GM19035 (cell line): ENCODE measurements around the gene REC114.
"Not testable (repeated sequence)": the region's sequence is repeated elsewhere in the genome, so short reads cannot be mapped to it uniquely, and the experiment has no call there.

ENCODE experiments used
- ATAC-seq: cut with Tn5 transposase; IDR thresholded peaks from one replicate; pipeline ENCODE4 v1.9.1; 2021; ENCODE audit not compliant: unreplicated experiment

Gene REC114

GRCh38 chr15:73442968-73443367, at the start of gene REC114:
Gene REC114 (plus strand): TSS chr15:73443164. CDS start chr15:73443186, 22 bp downstream.
- no peak for ATAC-seq

DNA sequence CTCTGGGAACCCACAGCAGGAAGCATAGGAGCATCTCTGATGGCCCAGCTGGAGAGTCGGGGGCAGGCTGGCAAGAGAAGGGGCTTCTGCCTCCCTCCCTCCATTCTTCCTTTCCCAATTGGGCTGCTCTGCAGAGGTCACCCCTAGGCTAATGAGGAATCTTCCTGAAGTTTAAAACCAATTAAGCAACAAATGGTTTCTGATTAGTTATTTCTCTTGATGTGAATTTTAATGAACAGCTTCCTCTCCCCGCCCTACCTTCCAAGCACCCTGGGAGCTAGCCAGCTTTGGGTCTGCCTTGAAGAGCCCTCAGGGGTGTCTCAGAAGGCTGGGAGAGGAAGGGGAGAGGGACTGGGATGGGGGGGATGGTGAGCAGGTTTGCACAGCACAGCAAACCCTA, 49.6 kb upstream of the REC114 start:
- ATAC-seq, result no peak

- ATAC-seq, result no peak
Measured at GRCh38 chr15:73394782-73395181, 48.2 kb upstream of the REC114 start.

DNA sequence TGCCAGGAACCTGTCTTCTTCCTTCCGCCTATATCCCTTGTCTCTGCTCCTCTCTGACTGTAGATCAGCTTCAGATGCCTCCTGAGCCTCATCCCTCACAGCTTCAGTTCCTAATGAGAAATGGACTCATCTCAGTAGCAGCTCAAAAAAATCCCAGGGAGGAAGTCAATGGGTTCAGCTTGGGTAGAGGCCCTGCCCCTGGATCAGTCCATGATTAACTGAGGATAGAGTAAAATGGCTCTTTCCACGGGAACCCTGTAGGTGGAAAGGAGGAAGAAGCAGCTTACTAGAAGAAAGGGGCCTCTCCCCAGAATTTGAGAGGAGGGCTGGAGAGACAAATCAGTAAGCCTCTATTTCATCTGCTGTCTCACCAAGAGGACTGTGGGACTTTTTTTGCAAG, 47.3 kb upstream of the REC114 start:
- ATAC-seq, result no peak

DNA sequence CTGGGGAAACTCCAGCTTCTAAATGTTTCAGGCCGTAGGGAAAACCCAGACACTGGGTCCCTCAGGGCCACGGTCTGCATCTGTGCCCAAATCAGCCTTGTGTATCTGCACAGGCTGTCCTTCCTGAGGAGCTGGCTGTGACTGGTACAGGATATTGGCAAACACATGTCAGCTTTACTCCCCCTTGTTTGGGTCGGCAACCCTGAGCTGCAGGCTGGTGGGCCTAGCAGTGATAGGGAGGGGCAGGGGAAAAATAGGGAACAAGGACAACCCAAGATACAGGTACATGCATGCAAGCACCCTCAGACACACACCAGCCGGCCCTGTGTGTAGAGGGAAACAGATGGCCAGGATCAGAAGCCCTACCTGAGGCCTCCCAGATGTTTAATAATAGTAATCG, 45.5 kb upstream of the REC114 start:
- no peak for ATAC-seq

GRCh38 chr15:73398861-73399260, 44.1 kb upstream of the REC114 start:
- no peak for ATAC-seq

GRCh38 chr15:73400222-73400621, 42.7 kb upstream of the REC114 start:
- not testable (repeated sequence) for ATAC-seq

- ATAC-seq, result no peak
Measured at GRCh38 chr15:73403171-73403570, 39.8 kb upstream of the REC114 start.

DNA sequence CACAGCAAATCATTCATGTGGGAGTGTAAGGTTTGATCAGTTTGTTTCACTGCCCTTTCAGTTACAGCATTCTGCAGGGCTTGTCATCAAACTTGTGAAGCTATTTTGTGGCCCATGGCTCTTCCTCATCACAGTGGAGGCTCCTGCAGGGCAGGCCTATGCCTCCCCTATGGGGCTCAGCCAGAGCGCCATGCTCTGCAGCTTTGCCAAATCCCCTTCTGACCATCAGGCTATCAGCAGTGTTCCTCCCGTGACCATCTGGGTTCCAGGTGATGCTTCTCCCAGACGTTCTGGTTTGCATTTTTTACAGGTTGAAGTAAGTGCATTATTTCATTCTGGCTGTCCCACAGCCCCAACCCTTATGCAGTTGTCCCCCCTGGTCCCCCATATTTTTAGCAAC, 28.1 kb upstream of the REC114 start:
- ATAC-seq, result no peak

DNA sequence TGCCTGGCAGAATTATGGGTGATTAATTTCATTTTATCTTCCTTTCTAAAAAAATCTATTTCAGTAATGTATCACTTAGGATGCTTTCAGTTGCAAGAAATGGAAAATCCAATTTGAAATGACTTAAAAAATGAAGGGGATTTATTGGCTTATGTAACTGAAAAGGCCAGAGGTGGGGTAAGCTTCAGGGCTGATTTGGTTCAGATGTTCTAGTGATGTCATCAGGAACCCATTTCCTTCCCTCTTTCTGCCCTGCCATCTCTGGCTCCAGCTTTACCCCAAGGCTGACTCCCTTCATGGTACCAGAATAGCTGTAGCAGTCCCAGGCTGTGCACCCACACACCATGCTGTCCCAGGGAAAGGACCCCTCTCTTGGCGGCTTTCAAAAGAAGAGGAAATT, 18.5 kb upstream of the REC114 start:
- no peak for ATAC-seq

- no peak for ATAC-seq
Measured at GRCh38 chr15:73425510-73425909, 17.5 kb upstream of the REC114 start.

DNA sequence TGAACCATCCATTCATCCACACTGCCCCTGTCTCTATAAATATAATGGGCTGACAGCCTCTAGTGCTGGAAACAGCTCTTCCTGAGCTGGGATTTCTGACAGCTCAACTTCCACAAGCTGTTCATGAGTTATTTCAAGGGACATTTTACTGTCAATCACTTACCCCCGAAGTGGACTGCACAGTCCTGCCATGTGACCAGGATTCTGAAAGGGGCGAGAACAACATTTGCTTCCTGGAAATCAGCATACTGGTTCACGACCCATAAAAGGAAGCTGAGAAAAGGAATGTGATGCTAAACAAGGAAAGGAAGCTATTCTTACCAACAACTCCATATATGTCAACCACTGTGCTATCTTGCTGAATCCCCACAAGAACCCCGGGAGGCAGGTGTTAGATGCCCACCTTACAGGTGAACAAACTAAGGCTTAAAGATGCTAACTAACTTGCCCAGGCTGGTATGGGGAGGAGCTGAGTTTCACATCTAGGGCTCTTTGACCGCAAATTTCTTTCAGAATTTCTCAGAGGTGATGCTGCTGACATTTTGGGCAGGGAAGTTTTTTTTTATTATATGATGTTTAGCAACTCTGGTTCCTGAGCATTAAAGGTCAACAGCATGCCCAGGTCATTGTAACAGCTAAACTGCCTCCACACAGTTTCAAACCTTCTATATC, 16.5 kb upstream of the REC114 start:
- ATAC-seq, result no peak

DNA sequence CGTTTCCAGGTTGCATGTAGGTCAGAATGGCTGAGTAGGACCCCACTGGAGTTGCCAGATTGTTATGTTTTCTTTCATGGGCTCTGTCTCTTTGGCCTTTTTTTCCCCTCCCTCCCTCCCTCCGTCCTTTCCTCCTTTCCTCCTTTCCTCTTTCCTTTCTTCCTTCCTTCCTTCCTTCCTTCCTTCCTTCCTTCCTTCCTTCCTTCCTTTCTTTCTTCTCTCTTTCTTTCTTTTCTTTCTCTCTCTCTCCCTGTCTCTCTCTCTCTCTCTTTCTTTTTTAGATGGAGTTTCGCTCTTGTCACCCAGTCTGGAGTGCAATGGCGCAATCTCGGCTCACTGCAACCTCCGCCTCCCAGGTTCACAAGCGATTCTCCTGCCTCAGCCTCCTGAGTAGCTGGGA, 11.6 kb upstream of the REC114 start:
- not testable (repeated sequence) for ATAC-seq

DNA sequence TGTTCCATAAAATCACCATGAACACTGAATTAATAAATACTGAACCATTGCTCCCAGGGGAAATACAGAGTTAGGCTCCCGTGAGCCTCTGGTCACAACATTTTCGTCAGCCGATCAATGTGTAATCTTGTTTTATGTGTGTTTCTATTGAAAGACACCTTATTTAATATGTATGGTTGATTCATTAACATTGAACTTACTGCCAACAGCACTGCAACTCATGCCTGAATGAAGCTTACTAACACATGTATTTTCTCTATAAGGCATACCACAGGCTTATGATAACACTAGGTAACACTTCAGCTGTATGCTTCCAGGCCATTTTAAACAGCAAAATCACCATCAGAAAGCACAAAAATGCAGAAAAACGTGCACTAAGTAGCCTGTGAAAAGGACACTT, 9.1 kb upstream of the REC114 start:
- ATAC-seq, result no peak

- ATAC-seq, result no peak
Measured at GRCh38 chr15:73436613-73437012, 6.4 kb upstream of the REC114 start.

DNA sequence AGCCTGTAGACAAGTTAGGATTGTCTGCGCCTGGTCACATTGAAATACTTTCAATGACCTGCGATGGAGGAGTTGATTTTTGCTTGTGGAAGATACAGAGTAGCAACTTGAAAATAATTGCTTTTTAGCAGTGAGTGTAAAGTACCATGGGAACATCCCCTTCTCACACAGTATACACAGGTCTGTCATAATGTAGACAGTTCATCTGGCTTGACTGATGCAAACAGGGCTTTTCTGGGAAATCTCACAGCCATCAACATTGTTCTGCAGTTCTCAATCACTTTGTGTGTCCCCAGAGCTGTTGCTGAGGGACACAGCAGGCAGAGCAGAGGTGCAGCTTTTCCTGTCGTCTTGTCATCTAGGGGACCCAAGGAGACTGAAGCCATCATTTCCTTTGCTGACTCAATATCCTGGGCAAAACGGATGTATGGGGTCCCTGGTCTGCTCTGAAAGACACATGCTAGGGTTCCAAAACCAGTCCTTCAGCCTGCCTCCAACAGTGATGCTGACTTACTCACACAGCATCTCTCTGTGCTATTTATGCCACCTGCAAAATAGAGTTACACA, 5.3 kb upstream of the REC114 start:
- ATAC-seq, result no peak

DNA sequence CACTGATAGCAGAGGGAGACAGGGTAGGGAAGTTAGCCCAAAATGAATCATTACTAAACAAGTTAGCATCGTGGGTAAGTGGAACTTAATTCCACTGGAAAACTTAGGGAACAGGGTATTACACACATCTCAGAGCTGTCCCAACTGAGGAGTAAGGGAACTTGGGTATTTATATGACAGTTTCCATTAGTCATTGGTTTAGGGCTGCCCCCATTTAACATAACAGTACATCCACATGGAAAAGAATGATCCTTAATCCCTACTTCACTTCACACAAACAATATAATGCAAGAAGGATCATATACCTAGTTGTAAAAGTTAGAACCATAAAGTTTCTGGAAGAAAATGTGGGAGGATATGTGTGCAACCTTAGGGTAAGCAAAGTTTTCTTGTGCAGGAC, 4.3 kb upstream of the REC114 start:
- no peak for ATAC-seq

GRCh38 chr15:73440571-73440970, 2.4 kb upstream of the REC114 start:
- ATAC-seq, result no peak

- ATAC-seq, result no peak
Measured at GRCh38 chr15:73442421-73442820, 543 bp upstream of the REC114 start.

- ATAC-seq, result not testable (repeated sequence)
Measured at GRCh38 chr15:73447471-73447870, 4.5 kb downstream of the REC114 start.

DNA sequence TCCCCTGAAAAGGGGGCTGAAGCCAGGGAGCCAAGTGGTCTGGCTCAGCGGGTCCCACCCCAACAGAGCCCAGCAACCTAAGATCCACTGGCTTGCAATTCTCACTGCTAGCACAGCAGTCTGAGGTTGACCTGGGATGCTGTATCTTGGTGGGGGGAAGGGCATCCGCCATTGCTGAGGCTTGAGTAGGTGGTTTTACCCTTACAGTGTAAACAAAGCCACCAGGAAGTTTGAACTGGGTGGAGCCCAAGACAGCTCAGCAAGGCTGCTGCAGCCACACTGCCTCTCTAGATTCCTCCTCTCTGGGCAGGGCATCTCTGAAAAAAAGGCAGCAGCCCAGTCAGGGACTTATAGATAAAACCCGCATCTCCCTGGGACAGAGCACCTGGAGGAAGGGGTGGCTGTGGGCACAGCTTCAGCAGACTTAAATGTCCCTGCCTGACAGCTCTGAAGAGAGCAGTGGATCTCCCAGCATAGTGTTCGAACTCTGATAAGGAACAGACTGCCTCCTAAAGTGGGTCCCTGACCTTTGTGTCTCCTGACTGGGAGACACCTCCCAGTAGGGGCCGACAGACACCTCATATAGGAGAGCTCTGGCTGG, 5.3 kb downstream of the REC114 start:
- not testable (repeated sequence) for ATAC-seq

DNA sequence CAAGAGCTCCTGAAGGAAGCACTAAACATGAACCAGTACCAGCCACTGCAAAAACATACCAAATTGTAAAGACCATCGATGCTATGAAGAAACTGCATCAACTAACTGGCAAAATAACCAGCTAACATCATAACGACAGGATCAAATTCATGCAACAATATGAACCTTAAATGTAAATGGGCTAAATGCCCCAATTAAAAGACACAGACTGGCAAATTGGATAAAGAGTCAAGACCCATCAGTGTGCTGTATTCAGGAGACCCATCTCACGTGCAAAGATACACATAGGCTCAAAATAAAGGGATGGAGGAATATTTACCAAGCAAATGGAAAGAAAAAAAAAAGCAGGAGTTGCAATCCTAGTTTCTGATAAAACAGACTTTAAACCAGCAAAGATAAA, 7.0 kb downstream of the REC114 start:
- ATAC-seq, result not testable (repeated sequence)

DNA sequence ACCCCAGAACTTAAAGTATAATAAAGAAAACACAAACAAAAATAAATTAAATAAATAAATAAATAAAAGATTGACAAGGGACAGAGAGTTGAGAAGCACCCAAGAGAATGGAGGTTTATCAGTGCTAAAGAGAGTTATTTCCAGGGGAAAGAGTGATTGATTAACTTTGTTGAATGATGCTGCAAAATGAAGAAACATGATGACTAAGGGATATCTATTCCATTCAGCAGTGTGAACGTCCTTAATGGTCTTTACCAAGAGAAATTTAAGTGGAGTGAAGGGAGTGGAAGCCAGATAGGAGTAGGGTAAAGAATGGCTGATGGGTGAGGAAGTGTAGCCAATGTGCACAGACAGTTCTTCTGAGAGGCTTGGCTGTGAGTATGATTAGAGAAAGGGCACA, 11.1 kb downstream of the REC114 start:
- no peak for ATAC-seq
